MCF 10A (cell line): ENCODE data around the gene MEF2C. TPM values are rescaled to one million over a fixed set of nuclear protein-coding genes. Genes with fewer than 3 reads are reported as not detected.

Source experiments
- BruUV-seq: library from RNA; stranded (reverse); fragments of 400-500 nt; replicated peaks from 2 replicates; lab custom pipeline; 2021; lab: Mats Ljungman, UMichigan
- CTCF ChIA-PET: fragments of 300-600 bp; sonication (Branson Sonifier 250); formaldehyde crosslinking; extraction: SDS; loops from one replicate; lab custom pipeline; 2021; ENCODE audit warnings: antibody characterized with exemption, inconsistent platforms; lab: Yijun Ruan, JAX
- POLR2A ChIA-PET: fragments of 300-600, 350-650 bp; sonication (Branson Sonifier 250); formaldehyde crosslinking; extraction: SDS; loops from one replicate; lab custom pipeline; 2020; ENCODE audit warnings: antibody characterized with exemption, inconsistent platforms; lab: Yijun Ruan, JAX
- DNase-seq: peaks from one replicate; pipeline ENCODE4 v3.0.0-alpha.2; 2018; ENCODE audit not compliant: unreplicated experiment
- H3K27ac Mint-ChIP-seq: one replicate; pipeline ENCODE4 v1.8.0; 2022; ENCODE audit warnings: mild to moderate bottlenecking, low read depth, mixed read lengths; ENCODE audit not compliant: unreplicated experiment
- H3K27me3 Mint-ChIP-seq: one replicate; pipeline ENCODE4 v1.8.0; 2022; ENCODE audit warnings: mixed read lengths; ENCODE audit not compliant: insufficient read depth, unreplicated experiment
- H3K36me3 Mint-ChIP-seq: one replicate; pipeline ENCODE4 v1.8.0; 2022; ENCODE audit warnings: mild to moderate bottlenecking, moderate library complexity, mixed read lengths; ENCODE audit not compliant: insufficient read depth, unreplicated experiment
- H3K4me1 Mint-ChIP-seq: one replicate; pipeline ENCODE4 v1.8.0; 2022; ENCODE audit warnings: mixed read lengths; ENCODE audit not compliant: insufficient read depth, unreplicated experiment
- H3K4me3 Mint-ChIP-seq: one replicate; pipeline ENCODE4 v1.8.0; 2022; ENCODE audit warnings: mild to moderate bottlenecking, moderate library complexity, mixed read lengths; ENCODE audit not compliant: unreplicated experiment
- H3K9me3 Mint-ChIP-seq: one replicate; pipeline ENCODE4 v1.8.0; 2022; ENCODE audit warnings: mixed read lengths; ENCODE audit not compliant: unreplicated experiment
- intact Hi-C: fragments of 100-400 bp; cut with micrococcal nuclease; formaldehyde crosslinking; loops from 2 replicates; pipeline ENCODE4 v1.14.1; 2022
- total RNA-seq: library from RNA; stranded (reverse); gene quantifications from 2 replicates; pipeline ENCODE4 v1.2.3, GENCODE V29; 2022
- TF ChIP-seq, protein P1 (sequence below): fragments of 200-600 bp; IDR thresholded peaks from one replicate; pipeline ENCODE4 v1.8.0; 2022; ENCODE audit warnings: antibody characterized with exemption, mild to moderate bottlenecking; ENCODE audit not compliant: unreplicated experiment

MEF2C gene
- total RNA-seq, 1 experiment from 2014 or later: 0.05 TPM

DNA sequence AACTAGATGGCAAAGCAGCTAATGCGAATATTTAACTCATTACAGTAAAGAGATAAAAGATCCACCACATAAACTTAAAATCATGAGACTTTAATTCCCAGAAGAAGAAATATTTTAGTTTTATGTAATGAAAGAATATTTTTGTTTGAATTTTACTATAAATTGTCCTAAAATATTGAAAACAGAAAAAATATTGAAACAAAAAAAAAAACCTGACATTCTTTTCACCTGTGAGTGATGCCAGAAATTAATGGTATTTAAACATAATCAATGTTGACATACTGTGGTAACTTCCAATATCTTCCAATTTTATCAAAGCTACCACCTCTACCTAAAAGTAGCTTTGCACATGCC, 153.2 kb downstream of the MEF2C start:
- Mint-ChIP-seq H3K27me3 (peaks cover 73% of the 10 kb centered on the region), H3K36me3 (no peaks in the 10 kb centered on the region), H3K4me1 (no peaks in the 10 kb centered on the region), H3K27ac (no peak overlapping the region), H3K9me3 (no peaks in the 10 kb centered on the region), H3K4me3 (no peak overlapping the region)
- no TSS peak for BruUV-seq
- no peak for DNase-seq
- intact Hi-C loops: loop anchor here (1.0 to 5.0 kb wide), 4 partner anchors 527 to 1535 kb away; no protein-coding TSS in a partner anchor
- POLR2A ChIA-PET: no interaction called here
- CTCF ChIA-PET: interaction anchor here (0.5 to 10.7 kb wide), 44 partner anchors 8 to 1857 kb away, joined by 3 to 114 read pairs (median 4); no protein-coding TSS in a partner anchor
- TF ChIP-seq, protein P1, sequence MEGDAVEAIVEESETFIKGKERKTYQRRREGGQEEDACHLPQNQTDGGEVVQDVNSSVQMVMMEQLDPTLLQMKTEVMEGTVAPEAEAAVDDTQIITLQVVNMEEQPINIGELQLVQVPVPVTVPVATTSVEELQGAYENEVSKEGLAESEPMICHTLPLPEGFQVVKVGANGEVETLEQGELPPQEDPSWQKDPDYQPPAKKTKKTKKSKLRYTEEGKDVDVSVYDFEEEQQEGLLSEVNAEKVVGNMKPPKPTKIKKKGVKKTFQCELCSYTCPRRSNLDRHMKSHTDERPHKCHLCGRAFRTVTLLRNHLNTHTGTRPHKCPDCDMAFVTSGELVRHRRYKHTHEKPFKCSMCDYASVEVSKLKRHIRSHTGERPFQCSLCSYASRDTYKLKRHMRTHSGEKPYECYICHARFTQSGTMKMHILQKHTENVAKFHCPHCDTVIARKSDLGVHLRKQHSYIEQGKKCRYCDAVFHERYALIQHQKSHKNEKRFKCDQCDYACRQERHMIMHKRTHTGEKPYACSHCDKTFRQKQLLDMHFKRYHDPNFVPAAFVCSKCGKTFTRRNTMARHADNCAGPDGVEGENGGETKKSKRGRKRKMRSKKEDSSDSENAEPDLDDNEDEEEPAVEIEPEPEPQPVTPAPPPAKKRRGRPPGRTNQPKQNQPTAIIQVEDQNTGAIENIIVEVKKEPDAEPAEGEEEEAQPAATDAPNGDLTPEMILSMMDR: no peak

DNA sequence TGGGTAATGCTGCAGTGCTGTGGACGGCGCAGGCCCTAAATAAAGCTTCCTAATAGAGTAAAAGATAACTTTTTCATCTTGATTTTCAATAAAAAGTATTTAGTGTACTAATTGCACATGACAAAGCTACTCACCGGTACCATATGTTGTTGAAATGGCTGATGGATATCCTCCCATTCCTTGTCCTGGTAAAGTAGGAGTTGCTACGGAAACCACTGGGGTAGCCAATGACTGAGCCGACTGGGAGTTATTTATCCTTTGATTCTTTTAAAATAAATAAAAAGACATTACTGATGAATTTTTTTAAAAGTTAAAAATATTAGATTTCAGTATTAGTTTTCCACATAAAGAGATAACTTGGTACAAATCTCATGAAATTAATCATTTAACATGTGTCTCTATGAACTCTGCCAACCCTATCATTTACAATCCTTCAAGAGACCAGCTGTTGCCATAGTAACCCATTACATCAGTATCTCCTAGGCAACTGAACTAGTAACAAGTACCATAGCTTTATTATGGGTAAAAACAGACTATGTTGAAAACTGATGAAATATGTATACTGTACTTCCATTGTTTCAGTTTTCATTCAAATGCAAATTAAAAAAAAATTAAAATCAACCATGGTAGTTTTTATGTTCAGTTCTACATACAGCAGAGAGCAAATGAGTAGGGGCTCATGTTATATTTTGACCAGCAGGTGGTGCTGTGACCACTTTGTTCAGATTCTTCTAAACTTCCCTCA, 153.7 kb downstream of the MEF2C start:
- BruUV-seq: no TSS peak

DNA sequence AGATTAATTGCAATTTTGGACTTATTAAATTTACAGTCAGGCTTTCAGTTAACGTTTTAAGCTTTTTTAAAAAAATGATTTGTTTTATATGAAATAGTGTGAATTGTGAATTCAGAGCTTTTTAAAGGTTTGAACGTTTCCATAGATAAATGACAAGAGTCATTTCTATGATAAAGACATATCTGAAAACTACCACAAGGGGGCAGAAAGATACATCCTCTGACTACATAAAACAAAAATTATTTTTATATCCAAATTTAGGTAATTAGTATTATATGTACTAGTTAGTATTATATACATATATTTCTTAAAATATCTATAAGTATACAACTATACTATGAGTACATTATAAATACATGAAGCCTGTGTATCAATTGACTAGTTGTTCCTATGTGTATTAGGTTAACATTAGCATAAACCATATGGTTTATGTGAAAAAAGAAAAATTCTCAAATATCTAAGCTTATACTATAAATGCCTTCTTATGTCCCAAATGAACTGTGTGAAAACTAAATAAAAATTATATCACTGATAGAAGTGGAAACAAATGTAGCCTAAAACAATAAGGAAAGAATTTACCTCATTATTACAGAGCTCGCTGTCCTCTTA, 155.2 kb downstream of the MEF2C start:
- DNase-seq: peak; percentile 26
- no TSS peak for BruUV-seq

More for the DNA sequence above, 153.7 kb downstream of the MEF2C start:
- H3K9me3 Mint-ChIP-seq: no peaks in the 10 kb centered on the region
- no peaks in the 10 kb centered on the region for H3K36me3 Mint-ChIP-seq
- ChIA-PET POLR2A (interaction anchor here (1.3 kb wide), 1 partner anchor 1680 kb away, joined by 4 read pairs; the partner anchor contains the start of gene CETN3), CTCF (interaction anchor here (0.5 to 10.7 kb wide), 67 partner anchors 8 to 1801 kb away, joined by 3 to 114 read pairs (median 3); no protein-coding TSS in a partner anchor)
- TF ChIP-seq, protein P1: peak; percentile 59
- H3K4me1 Mint-ChIP-seq: no peaks in the 10 kb centered on the region
- H3K27me3 Mint-ChIP-seq: peaks cover 70% of the 10 kb centered on the region
- peak; percentile 73 for DNase-seq
- H3K4me3 Mint-ChIP-seq: no peak overlapping the region
- H3K27ac Mint-ChIP-seq: no peak overlapping the region
- intact Hi-C loops: loop anchor here (1.0 to 2.0 kb wide), 3 partner anchors 1001 to 1536 kb away; no protein-coding TSS in a partner anchor

More for the DNA sequence above, 155.2 kb downstream of the MEF2C start:
- no peak overlapping the region for H3K4me3 Mint-ChIP-seq
- intact Hi-C loops: loop anchor here (2.0 kb wide), 2 partner anchors 1457 to 1659 kb away; no protein-coding TSS in a partner anchor
- H3K27ac Mint-ChIP-seq: no peak overlapping the region
- H3K9me3 Mint-ChIP-seq: no peaks in the 10 kb centered on the region
- H3K36me3 Mint-ChIP-seq: no peaks in the 10 kb centered on the region
- no peaks in the 10 kb centered on the region for H3K4me1 Mint-ChIP-seq
- peaks cover 68% of the 10 kb centered on the region for H3K27me3 Mint-ChIP-seq
- TF ChIP-seq, protein P1: peak; percentile 40
- ChIA-PET POLR2A (interaction anchor here (0.7 to 1.3 kb wide), 3 partner anchors 752 to 1682 kb away, joined by 3 to 5 read pairs (median 4); partner anchors contain the start of gene CETN3), CTCF (interaction anchor here (0.6 to 10.7 kb wide), 39 partner anchors 8 to 1803 kb away, joined by 3 to 114 read pairs (median 4); no protein-coding TSS in a partner anchor)
